Fibroblast of the conjunctiva (primary cell): ENCODE results near the gene PRICKLE2.
"Not testable (repeated sequence)": the region's sequence is repeated elsewhere in the genome, so short reads cannot be mapped to it uniquely, and the experiment has no call there.

ENCODE experiments used
- DNase-seq: peaks from one replicate; pipeline ENCODE4 v3.0.0-alpha.2; 2010; ENCODE audit warnings: low read depth

Gene PRICKLE2

DNA sequence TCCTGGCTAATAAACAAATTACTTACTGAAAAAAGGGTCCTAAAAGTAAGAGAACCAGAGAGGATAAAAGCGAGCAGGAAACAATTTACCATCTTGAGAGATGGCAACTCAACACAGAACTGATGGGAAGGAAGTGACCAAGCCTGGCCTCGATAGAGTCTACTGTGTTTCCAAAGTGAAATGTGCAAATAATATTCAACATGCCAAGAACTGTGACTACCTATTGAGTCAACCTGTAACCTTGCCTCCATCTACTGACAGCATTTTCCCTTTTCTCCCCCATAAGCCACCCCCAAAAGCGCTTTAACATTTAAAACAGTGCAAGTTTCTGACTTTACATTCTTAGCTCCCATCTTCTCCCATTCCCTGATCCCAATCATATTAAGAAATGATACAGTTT is 126.6 kb downstream of the PRICKLE2 start:
- no peak for DNase-seq

GRCh38 chr3:64097920-64098319 is 127.3 kb downstream of the PRICKLE2 start:
- DNase-seq, result no peak

DNA sequence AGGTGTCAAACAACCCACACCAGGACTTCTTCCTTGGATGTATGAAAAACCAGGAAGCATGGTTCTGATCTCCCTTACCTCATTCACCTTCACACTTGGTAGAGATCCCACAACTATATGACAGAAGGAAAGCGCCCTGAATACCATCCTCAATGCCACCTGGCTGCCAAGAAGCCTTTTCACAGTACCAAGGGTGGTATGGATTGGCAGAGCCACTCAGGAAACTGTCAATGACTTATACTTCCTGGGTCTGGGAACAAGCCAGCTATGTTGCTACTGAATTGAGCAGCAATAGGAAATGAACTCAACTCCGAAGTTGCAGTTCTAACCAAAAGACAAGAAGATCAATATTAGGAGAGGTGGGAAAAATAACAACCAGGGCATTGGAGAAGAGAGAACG is 129.5 kb downstream of the PRICKLE2 start:
- no peak for DNase-seq

GRCh38 chr3:64094713-64095079 is 130.6 kb downstream of the PRICKLE2 start:
- DNase-seq, result no peak

GRCh38 chr3:64093825-64094712 is 131.2 kb downstream of the PRICKLE2 start:
- DNase-seq, result no peak

- no peak for DNase-seq
Measured at GRCh38 chr3:64093211-64093610, 132.1 kb downstream of the PRICKLE2 start.

- DNase-seq, result no peak
Measured at GRCh38 chr3:64091501-64091900, 133.8 kb downstream of the PRICKLE2 start.

DNA sequence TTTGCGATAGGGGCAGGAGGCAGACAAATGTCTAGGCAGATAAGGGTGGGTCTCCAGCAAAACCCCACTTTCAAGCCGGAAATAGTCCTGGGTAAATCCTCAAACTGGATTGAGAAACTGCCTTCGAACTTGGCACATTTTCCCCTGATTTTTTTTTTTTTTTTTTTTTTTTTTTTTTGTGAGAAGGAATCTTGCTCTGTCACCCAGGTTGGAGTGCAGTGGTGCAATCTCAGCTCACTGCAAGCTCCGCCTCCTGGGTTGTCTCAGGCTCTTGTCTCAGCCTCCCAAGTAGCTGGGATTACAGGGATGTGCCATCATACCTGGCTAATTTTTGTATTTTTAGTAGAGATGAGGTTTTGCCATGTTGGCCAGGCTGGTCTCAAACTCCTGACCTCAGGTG is 135.9 kb downstream of the PRICKLE2 start:
- DNase-seq, result not testable (repeated sequence)

DNA sequence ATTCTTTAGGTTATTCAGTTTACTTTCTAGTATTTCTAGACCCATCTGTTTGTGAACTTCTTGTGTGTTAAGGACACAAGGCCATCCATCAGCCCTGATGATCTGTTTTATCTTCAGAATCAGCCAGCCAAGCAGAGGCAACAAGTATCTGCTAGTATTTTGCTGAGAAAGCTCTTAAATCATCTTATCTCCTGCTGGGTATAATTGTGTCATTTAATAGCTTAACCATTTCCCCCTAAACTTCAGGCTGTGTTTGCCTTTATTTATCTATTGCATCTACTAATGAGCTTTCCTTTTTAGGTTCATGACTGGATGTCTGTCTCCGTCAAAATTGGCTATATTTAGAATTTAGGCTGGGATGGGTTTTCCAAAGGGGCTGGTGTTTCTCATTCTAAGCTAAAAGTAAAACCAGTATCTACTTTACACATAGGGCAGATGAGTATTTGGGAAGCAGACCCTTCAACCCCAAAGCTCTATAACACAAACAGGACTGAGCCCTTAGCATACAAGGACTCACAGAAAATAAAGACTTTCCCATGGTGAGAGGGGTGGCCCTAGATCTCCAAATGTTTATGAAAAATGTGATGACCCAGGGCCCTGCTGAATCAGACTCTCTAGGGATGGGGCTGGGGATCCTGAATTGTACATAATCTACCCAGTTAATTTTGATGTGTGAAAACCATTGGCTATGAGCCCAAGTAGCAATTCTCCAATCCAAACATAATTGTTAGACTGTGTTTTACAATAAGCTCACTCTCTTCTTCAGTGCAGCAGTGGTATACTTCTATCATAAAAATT is 136.7 kb downstream of the PRICKLE2 start:
- DNase-seq, result no peak

GRCh38 chr3:64086479-64087252 is 138.6 kb downstream of the PRICKLE2 start:
- DNase-seq, result no peak

- DNase-seq, result no peak
Measured at GRCh38 chr3:64084640-64085039, 140.6 kb downstream of the PRICKLE2 start.

GRCh38 chr3:64083575-64083974 is 141.7 kb downstream of the PRICKLE2 start:
- no peak for DNase-seq

DNA sequence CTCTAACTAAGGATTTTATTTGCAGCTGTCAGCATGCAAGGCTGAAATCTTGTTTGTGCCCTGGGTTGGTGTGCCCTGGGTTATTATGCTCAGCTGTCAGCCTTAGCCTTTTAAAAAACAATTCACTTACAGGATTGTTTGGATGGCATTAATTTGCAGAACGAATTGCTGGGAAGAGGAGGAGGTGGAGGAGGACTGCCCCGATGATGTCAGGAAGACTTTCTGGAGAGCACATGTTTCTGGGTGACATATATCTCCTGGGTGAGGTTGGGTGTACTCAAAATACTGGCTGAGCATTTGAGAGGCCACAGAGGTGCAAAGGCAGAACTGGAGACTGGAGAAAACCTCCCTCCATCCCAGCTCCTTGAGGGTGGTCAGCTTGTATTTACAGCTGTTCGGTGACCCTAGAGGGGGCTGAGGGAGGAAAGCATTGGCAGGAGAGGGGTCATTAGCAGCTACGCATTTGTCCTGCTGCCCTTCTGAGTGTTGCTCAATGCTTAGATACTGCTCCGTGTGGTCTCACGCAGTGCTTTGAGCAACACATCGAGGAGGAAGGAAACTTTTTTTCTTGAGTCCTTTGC is 142.2 kb downstream of the PRICKLE2 start:
- no peak for DNase-seq

DNA sequence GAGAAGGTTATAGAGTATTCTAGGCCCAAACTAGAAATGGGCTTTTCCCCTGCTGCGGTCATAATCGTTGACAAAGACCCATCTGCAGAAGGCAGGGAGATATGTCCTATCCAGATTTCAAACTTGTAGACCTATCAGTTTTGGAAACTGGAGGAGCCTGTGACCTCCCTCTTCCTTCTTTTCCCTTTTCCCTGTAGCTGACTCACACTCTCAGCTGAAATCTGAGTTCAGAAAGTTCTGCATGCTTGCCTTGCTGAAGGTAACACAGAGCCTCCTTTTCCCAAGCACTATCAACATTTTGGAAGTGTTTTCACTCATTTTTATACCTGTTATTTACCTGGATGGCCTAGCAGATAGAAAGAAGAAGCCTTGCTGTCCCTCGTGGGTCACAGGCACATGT is 142.9 kb downstream of the PRICKLE2 start:
- no peak for DNase-seq

DNA sequence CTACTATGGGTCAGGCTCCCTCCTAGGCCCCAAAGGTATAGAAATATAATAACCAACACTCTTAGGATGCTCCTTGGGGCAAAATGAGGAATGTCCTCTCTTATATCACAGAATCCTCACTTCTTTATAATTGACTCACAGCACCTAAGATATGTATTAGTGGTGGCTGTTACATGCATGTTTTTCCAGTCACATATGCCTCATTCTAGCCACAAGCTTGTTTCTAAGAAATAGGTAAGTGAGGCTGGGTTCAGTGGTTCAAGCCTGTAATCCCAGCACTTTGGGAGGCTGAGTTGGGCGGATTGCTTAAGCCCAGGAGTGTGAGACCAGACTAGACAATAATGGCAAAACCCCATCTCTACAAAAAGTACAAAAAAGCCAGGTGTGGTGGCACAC is 144.0 kb downstream of the PRICKLE2 start:
- DNase-seq, result no peak

DNA sequence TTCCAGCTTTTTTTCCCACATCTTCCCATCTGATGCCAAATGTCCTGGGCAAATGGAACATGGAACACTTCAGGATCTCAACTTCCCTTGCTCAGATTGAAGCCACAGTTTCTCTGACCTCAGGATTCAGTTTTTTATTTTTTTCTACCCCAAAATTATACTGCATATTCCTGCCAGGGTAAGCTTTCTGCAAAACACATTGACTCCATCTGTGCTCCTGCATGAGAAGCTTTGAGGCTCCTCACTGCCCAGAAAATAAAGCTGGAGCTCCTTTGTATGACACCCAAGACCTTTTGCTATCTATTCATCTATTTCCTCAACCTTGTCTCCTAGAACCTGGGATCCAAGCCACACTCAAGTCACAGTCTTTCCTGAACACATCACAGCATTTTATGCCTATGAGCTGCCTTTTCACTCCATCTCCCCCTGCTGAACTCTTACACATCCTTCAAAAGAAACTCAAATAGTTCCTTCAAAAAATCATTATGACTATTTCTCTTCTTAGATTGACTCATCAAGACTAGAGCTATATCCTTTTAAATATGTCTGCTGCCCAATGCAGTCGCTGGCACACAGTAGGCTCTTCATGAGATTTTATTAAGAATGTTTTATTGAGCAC is 144.5 kb downstream of the PRICKLE2 start:
- no peak for DNase-seq

- DNase-seq, result no peak
Measured at GRCh38 chr3:64079369-64080150, 145.7 kb downstream of the PRICKLE2 start.

DNA sequence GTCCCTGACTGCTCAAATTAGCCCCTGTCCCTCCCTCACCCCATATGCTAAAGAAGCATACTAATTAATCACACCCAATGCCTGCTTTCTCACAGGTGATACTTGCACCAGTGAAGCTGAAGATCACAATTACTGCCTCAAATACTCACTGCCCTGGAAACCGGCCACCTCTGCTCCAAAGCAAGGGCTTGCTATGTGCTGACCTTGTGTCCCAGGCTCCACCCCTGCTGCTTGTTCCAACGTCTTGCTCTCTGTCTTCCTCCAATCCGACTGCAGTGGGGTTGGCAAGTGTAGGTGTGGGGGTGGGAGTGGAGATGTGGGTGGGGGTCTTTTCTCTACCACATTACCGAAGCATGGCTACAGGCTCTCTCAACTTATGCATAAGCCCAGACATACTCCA is 146.3 kb downstream of the PRICKLE2 start:
- DNase-seq, result no peak

DNA sequence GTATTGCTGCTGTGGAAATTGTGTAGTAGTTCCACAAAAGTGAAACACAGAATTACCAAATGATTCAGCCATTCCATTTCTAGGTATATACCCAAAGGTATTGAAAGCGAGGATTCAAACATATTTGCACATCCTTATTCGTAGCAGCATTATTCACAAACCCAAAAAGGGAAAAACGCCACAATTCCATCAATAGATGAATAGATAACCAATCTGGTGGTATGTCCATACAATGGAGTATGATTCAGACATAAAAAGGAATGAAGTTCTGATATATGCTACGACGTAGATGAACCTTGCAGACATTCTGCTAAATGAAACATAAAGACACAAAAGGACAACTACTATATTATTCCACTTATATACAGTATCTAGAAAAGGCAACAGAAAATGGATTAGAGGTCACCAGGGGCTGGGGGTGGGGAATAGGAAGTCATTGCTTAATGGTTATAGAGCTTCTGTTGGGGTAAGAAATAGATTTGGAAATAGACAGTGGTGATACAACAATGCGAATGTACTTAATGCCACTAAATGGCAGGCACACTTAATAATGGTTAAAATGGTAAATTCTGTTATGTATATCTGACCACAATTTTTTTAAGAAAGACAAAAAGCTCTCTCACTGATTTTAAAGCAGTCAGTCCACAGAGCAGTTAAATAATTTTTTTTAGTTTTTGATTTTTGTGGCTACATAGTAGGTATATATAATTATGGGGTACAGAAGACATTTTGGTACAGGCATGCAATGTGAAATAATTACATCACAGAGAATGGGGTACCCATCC is 150.2 kb downstream of the PRICKLE2 start:
- DNase-seq, result no peak

DNA sequence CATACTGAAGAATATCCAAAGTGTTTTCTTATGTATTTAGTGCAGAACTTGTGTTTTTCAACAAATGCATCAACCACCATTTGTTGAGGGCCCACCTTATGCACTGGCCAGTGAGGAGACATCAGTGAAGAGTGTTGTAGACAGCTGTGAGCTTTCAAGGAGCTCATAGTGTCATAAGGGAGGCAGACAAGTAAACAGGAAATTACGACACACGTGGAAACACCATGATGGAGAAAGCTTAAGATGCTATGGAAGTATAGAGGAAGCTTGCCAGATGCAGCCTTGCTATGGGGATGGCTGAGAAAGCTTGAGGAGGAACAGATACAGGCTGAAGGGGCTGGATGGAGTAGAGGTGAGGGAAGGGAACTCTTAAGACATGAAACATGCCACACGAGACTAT is 151.2 kb downstream of the PRICKLE2 start:
- peak; percentile 28 for DNase-seq
